Fibroblast of mammary gland (primary cell): Measurements from ENCODE around the gene PARP1.

Experiments used
- DNase-seq: peaks from one replicate; pipeline ENCODE4 v3.0.0-alpha.2; 2010; ENCODE audit warnings: low read depth
- H3K4me3 ChIP-seq: 2 replicates; pipeline ENCODE4 v1.5.1; 2011; ENCODE audit warnings: low read depth, mild to moderate bottlenecking, low read length, moderate library complexity; ENCODE audit not compliant: control insufficient read depth
- TF ChIP-seq, protein P1 (sequence below): conservative IDR thresholded peaks from 2 replicates; pipeline ENCODE4 v1.5.1; 2011; ENCODE audit warnings: low read depth, low read length, inconsistent platforms; ENCODE audit not compliant: control insufficient read depth, insufficient read depth

PARP1 gene

DNA sequence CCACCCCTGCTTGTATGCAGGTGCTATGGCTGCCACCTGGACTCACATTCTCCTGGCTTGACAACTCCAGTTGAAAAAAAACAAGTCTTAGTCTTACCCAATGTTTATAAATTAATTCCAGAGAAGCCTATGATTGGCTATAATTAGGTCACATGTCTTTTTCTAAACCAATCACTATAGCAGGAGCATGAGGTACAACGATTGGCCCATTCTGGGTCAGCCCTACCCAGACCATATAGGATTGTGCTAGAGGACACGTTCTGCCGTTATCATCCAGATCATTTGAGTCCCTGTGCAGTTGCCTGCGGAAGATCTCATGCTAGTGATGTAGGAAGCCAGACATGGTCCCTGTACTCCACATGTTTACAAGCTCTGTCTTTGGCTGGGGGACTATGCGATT, 41.9 kb upstream of the PARP1 start:
- DNase-seq, result no peak
- TF ChIP-seq, protein P1, sequence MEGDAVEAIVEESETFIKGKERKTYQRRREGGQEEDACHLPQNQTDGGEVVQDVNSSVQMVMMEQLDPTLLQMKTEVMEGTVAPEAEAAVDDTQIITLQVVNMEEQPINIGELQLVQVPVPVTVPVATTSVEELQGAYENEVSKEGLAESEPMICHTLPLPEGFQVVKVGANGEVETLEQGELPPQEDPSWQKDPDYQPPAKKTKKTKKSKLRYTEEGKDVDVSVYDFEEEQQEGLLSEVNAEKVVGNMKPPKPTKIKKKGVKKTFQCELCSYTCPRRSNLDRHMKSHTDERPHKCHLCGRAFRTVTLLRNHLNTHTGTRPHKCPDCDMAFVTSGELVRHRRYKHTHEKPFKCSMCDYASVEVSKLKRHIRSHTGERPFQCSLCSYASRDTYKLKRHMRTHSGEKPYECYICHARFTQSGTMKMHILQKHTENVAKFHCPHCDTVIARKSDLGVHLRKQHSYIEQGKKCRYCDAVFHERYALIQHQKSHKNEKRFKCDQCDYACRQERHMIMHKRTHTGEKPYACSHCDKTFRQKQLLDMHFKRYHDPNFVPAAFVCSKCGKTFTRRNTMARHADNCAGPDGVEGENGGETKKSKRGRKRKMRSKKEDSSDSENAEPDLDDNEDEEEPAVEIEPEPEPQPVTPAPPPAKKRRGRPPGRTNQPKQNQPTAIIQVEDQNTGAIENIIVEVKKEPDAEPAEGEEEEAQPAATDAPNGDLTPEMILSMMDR, result no peak
- no peak overlapping the region for H3K4me3 ChIP-seq

DNA sequence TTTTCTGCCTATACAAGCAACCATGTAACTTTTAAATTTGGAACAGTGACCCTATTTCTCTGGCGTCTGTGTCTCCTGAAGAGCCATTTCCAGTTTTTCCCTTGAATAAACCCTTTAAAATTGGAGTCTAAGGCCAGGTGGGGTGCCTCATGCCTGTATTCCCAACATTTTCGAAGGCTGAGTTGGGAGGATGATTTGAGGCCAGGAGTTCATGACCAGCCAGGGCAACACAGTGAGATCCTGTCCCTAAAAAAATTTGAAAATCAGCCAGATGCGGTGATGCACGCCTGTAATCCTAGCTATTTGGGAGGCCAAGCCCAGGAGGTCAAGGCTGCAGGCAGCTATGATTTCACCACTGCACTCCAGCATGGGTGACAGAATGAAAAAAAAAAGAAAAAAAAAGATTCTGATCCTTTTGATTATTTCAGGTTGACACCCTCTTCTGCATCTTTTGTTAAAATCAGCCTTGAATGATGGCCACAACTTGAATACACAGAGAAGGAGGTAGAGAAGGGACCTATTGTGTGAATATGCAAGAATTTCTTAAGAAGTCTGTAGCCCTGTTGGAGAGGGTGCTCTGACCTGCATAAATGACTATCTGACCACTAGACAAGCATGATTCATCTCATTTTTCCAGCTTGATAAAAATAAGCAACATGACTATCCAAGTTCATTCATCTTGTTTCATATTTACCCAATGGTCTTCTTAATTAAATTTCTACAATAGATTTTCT, 40.2 kb upstream of the PARP1 start:
- H3K4me3 ChIP-seq, result no peak overlapping the region
- TF ChIP-seq, protein P1, result no peak
- DNase-seq, result peak; percentile 15

DNA sequence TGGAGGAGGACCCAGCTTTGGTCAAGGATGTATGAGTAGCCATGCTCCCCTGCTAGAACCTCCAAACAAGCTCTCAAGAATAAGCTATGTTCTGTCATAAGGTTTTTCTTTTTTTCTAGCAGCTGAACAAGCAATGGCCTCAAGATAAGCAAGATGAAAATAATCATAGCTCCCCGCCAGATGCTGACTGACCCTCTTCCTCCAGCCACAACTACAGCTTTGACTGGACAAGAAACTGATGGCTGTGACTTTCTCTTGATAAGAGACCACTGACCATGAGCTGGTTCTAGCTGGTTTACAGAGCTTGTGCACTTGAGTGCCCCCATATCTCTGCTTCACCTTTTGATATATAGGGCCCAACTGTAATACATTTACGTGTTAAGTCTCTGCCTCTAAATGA, 38.2 kb upstream of the PARP1 start:
- H3K4me3 ChIP-seq, result no peak overlapping the region
- TF ChIP-seq, protein P1, result no peak
- no peak for DNase-seq

DNA sequence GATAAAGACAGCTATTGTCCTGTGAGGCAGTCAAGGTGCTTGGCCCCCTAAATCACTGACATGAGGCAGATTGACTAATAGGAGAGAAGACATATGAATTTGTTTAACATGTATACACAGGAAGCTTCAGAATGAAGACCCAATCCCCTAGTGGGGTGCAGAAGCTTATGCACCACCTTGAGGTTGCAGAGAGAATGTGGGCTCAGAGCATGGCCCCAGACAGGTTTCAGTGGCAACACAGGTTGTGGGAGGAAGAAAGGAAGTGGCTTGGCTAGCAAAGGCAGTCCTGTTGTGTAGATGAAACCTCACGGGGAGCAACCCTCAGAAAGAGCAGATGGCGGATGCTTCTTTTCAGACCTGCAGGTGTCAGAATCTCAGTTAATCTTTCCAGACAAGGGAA, 37.0 kb upstream of the PARP1 start:
- TF ChIP-seq, protein P1, result no peak
- no peak for DNase-seq
- no peak overlapping the region for H3K4me3 ChIP-seq

DNA sequence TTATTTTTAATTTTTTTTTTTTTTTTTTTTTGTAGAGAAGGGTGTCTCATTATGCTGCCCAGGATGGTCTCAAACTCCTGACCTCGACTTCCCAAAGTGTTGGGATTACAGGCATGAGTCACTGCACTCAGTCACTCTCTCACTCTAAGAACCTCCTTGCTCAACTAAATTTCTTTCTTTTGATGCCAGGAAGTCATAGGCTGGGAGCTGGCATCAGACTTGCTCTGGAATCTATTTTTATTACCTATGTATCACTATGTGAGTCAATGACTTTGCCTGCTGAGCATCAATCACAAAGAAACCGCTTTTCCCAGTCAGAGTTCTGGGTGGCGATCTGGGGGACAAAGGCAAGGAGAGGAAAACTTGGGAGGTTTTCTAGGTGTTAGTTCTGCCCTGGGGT, 35.5 kb upstream of the PARP1 start:
- no peak overlapping the region for H3K4me3 ChIP-seq
- TF ChIP-seq, protein P1, result no peak
- peak; percentile 83 for DNase-seq

DNA sequence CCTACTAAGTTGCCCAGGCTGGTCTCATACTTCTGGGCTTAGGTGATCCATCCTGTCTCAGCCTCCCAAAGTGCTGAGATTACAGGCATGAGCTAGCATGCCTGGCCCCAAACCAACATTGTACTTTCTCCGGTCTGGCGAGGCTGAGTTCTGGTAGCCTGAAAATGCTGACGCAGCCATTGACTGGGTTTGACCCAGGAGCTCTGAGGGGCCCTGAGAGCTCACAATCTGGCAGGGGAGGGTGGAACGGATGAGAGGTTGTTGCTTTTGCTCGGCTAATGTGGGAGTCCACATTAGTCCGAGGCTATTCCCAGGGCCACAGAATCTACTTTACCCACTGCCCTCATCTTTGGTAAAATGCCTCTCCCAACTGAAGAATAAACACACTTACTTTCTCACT, 35.1 kb upstream of the PARP1 start:
- DNase-seq, result peak; percentile 10
- TF ChIP-seq, protein P1, result no peak
- no peak overlapping the region for H3K4me3 ChIP-seq

DNA sequence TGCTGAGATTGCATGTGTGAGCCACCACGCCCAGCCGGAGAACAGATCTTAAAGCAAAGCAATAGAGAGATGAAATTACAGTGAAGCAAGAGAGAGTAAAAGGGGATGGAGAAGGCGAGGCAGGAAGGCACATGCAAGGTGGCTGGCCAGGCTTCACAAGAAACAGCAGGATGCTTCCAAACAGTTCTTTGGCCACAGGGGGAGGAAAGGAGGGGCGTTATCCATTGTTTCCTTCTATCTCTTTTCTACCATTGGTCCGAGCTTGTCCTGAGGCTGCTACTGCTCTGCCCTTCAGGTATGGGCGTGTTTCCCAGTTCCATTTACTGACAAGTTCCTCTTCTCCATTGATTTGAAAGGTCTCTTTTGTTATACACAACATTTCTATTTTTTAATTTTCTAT, 33.7 kb upstream of the PARP1 start:
- DNase-seq, result no peak
- no peak overlapping the region for H3K4me3 ChIP-seq
- TF ChIP-seq, protein P1, result no peak
